ENCODE data around the gene CELA2A.
"Not testable (repeated sequence)": the region's sequence is repeated elsewhere in the genome, so short reads cannot be mapped to it uniquely, and the experiment has no call there.

CELA2A gene

DNA sequence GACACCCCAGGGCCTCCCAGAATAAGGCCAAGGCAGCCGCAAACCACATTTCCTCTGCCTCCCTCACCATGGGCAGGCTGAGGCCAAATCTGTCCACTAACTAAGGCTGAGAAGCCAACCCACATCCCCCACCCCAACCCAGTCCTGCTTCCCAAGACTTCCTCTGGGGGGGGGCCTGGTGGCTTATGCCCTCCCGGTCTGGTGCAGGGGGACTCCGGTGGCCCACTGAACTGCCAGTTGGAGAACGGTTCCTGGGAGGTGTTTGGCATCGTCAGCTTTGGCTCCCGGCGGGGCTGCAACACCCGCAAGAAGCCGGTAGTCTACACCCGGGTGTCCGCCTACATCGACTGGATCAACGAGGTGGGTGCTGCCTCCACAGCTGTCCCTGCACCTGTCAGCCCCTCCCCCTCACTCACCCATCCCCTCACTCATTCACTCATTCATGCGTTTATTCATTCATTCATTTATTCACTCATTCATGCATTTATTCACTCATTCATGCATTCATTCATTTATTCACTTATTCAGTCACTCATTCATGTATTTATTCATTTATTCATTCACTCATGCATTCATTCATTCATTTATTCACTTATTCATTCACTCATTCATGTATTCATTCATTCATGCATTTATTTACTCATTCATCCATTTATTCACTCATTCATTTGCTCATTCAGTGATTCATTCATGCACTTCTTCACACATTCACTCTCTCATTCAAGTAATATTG, 11.0 kb upstream of the CELA2A start:
- DNase-seq, result no peak

DNA sequence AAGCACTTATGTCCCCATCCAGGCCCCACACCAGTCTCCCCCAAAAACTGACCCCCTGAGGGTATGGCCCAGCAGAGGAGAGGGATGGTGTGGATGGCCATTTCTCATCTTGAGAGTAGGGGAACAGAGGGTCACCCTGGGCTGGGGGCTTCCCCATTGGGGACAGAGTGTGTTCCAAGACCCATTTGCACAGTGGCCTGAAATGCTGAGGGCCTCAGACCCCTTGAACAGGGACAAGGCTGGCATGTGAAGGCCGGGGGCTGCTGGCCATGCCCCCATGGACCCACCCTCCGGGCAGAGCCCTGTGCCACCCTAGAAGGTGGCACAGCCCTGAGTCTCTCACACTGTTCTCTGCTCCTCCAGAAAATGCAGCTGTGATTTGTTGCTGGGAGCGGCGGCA, 10.3 kb upstream of the CELA2A start:
- DNase-seq, result no peak

DNA sequence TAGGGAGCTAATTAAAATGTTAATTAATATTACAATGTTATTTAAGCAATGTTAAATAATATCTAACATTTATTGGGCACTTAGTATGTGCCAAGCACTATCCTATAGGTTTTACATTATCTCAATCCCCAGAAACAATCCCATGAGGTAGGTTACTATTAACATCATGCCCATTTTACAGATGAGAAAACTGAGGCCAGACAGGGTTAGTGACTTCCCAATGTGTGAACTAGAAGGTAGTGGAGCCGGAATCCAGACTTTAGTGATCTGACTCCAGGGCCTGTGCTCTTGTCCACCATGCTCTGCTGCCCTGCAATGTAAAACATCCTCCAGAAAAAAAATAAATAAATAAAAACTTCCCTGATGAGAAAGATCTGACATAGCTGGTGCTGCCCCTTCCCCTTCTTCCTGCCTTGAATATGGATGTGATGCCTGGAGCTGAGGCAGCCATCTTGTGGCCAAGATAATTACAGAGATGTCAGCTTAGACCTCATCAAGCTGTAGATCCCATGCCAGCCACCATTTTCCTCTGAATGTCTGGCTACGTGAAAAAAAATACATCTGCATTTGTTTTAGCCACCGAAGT, 7.6 kb upstream of the CELA2A start:
- DNase-seq, result no peak

DNA sequence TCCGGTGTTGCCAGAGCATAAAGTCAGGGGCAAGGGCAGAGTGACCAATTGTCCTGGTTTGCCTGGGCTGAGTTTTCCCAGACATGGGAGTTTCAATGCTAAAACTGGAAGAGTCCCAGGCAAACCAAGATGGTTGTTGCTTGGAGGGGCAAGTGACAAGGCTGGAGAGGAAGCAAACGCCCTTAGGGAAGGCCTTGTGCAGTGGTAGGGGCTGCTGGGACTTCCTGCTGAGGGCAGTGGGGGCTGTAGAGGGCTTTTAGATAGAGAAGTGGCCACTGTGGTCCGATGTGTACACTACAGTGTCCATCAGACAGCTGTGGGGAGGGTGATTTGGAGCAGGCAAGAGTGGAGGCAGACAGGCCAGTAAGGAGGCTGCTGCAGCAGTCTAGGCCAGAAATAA, 7.0 kb upstream of the CELA2A start:
- no peak for DNase-seq

DNA sequence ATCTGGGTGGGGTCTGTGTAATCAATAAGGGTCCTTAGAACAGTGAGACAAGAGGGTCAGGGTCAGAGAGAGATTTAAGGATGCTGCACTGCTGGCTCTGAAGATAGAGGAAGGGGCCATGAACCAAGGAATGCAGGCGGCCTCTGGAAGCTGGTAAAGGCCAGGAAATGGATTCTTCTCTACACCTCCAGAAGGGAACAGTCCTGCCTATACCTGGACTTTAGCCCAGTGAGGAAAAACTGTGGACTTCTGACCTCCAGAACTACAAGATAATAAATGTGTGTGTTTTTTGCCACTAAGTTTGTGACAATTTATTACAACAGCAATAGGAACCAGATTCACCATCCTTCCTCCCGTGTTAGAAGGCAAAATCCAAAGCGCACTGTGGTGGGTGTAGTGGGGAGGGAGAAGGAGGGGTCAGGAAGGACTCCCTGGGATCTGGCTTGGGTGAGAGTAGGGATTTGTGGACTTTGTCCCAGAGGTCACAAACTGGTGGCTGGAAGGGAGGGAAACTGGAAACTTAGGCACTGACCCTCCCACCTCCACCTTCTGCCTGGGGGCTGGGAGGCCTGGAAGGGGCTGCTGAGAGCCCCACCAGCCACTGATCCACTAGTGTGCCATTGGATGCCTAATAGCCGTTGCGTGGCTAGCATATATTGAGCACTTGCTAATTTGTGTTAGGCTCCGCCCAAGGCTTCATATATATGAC, 5.4 kb upstream of the CELA2A start:
- DNase-seq, result no peak

DNA sequence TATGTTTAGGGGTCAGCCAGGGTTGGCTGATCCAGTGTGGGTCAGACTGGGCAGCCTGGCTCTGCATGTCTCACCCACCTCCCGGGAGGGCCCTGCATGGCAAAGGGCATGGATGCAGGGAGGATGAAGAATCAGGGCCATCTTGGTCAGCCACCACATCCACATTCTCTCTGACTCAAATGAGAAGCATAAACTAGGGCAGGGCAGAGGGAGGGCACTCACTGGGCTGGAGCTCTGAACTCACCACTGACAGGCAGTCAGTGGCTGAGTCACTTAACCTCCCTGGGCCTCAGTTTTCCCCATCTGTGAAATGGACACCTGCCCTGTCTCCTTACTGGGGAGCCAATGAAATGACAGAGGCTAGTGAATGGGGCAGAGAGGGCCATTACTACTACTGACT, 4.3 kb upstream of the CELA2A start:
- no peak for DNase-seq

DNA sequence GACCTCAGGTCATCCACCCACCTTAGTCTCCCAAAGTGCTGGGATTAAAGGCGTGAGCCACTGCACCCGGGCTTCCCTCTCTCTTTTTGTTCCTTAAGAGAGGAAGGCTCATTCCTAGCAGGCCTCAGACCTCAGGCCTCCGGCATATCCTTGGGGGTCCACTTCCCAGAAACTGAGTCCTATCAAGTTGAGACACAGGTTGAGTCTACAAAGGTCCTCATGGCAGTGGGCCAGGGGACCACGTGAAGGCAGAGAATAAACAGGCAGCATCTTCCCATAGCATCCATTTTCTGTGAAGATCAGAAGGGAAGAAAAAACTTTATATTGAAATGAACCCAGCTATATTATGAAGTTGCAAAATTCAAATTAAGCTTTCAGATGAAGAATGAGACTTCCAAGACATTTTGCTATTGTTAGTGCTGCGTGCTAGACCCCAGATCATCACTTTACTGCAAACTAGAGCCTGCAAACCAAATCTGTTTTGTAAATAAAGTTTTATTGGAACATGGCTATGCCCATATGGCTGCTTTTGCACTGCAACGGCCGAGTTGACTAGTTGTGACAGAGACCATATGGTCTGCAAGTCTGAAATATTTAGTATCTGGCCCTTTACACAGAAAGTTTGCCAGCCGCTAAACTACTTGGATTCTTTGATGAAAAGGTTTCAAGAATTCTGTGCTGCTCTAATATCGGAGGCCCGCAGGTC, 3.5 kb upstream of the CELA2A start:
- DNase-seq, result no peak

DNA sequence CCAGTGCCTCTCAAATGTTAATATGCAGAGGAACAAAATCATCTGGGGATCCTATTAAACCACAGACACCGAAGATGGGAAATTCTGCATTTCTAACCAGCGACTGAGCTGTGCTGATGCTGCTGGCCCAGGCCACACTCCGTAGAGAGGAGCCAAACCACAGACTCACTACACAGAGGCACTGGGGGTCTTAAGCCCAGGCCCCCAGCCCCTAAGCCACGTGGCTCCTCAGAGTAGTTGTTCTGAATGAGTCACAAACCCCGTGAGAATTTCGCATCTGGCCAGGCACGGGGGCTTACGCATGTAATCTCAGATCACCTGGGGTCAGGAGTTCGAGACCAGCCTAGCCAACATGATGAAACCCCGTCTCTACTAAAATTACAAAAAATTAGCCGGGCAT, 2.8 kb upstream of the CELA2A start:
- no peak for DNase-seq

DNA sequence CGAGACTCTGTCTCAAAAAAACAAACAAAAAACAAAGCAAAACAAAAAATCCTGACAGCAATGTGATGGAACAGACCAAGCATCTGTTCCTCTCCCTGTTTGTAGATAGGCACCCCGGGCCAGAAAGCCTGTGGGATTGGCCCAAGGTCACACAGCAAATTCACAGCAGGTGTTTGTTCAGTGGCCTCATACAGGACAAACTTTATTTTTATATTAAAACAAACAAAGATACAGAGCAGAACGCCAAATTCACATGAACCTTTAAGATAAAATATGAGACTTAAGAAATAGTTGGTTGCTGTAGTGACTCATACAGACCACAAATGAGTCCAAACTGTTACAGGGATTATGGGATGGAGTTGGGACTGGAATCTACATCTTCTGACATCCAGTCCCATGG, 2.3 kb upstream of the CELA2A start:
- no peak for DNase-seq

DNA sequence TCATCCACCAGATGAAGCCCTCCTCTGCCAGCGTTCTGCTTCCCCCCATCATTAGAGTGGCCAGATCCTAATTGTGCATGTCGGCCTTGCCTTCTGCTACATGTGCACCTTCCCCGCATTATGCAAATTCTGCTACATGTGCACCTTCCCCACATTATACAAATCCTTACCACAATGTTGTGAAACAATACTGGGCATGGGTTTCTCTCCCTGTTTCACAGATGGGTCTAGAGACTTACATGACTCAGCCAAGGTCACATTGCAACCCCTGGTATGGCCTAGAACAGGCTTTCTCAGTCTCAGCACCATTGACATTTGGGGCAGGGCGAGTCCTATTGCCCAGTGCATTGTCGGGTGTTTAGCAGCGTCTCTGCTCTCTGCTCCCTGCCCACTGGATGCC, 1.0 kb upstream of the CELA2A start:
- peak in 1 of 2 donors; percentile 69 for DNase-seq

DNA sequence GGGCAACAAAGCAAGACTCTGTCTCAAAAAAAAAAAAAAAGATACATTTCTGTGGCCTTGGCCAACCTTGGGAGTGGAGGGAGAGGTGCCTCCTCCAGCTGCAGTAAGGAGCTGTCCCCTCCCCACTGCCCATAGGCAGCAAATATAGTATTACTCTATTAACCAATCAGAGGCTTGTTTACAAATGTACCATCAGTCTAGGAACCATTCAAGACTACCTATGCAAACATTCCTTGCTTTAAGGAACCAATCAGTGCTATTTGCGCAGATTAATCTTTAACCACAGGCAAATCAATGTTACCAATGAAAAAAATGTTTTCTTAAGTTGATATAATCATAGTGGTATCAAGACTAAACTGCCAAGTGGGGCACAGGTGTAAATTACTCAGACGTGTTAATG, 1.1 kb downstream of the CELA2A start:
- DNase-seq, result no peak

DNA sequence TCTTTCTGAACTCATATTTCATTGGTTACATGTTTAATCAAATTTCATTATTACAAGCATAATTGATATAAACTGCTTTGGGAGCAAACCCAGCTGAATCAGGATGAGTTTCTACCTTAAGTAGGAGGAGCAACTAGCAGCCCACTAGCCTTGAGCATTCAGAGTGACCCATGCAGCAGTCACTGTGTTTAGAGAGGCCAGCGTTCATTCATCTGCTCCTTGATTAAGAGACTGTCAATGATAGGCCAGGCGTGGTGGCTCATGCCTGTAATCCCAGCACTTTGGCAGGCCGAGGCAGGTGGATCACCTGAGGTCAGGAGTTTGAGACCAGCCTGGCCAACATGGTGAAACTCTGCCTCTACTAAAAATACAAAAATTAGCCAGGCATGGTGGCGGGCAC, 1.9 kb downstream of the CELA2A start:
- not testable (repeated sequence) for DNase-seq

DNA sequence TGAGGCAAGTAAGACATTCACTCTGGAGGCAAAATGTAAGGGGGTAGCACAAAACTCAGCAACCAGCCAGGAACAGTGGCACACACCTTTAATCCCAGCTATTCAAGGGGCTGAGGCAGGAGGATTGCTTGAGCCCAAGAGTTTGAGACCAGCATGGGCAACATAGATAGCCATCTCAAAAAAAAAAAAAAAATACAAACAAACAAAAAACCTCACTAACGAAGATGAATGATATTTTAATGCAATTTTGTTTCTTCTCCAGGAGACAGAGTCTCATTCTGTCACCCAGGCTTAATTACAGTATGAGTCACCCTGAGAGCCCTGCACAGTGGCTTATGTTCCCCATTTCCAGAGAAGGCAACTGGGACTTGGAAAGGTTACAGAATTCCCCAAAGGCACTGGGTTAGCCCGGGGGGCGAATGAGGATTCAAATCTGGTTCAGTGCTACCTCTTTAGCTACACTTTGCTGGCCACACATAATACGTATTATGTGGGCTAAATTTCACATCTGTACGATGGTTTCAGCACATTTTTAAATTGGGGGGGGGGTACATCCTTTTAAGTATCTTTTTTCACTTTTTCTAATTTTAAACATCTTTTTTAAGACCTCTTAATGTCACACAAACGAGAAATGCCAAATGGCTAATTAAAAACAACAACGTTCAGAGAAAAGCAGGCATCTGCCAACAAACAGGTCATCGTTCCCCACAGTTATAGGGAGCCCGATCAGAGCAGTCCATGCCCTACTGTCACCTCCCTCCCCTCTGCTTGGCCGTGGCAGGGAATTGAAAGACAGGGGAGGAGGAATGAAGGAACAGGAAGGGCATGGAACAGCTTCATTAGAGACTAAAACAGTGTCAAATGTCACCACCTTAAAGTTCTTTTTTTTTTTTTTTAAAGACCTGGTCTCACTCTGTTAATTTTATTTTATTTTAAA, 3.5 kb downstream of the CELA2A start:
- DNase-seq, result peak; percentile 68 to 71

DNA sequence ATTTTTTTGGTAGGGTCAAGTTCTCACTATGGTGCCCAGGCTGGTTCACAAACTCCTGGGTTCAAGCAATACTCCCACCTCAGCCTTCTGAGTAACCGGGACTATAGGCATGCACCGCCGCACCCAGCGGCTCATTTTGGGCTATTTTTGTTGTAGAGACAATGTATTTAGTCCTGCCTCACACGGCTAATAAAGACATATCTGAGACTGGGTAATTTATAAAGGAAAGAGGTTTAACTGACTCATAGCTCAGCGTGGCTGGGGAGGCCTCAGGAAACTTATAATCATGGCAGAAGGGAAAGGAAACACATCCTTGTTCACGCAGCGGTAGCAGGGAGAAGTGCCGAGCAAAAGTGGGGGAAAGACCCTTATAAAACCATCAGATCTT, 4.2 kb downstream of the CELA2A start:
- DNase-seq, result no peak

DNA sequence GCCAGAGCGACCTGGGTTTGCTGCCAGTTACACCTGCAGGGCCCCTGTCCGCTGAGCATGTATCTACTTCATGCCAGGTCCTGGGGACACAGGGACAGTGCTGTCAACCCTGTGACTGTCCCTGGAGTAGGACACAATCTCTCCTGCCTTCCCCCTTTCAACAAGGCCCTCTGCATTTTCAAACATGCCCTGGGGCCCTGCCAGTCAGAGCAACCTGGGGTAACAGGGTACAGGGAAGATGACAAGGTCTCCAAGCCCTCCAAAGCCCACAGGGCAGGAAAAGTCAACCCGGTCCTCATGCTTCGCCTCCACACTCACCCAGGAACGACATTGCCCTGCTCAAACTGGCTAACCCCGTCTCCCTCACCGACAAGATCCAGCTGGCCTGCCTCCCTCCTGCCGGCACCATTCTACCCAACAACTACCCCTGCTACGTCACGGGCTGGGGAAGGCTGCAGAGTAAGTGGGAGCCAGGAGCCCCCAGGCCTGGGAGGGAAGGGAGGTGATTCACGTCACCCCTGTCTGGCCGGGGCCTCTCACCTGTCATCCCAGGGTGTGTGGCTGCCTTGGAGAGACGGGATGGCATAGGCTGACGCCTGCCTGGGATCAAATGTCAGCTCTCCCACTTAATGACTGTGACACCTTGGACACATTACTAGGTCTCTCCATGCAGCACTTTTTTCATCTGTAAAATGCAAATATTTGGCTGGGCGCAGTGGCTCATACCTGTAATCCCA, 6.7 kb downstream of the CELA2A start:
- DNase-seq, result not testable (repeated sequence)

DNA sequence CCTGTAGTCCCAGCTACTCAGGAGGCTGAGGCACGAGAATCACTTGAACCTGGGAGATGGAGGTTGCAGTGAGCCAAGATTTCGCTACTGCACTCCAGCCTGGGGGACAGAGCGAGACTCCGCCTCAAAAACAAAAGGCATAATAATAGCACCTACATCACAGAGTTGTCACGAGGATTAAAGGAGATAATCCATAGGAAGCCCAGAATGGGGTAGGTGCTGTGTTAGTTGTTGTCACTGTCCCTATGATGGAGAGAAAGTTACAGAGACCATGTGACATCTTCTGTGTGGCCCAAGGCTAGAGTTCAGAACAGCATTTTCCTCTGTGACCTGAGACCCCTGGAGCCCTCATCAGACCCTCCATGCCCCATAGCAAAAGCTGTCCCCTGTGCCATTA, 7.4 kb downstream of the CELA2A start:
- peak in 1 of 2 donors; percentile 5 for DNase-seq

DNA sequence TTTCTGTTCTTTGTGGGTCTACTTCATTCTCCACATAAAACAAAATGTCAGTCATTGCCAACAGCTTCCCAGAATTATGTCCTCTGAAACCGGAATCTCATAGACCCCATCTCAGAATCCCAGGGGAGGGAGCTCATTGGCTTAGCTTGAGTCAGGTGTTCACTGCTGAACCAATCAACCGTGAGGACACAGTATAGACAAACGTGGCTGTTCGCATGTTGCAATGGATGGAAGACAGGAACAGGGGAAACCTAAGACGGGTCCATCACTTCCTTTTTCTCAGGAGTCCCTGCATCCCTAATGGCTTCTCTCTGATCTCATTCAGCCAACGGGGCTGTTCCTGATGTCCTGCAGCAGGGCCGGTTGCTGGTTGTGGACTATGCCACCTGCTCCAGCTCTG, 9.1 kb downstream of the CELA2A start:
- DNase-seq, result peak in 1 of 2 donors; percentile 41

DNA sequence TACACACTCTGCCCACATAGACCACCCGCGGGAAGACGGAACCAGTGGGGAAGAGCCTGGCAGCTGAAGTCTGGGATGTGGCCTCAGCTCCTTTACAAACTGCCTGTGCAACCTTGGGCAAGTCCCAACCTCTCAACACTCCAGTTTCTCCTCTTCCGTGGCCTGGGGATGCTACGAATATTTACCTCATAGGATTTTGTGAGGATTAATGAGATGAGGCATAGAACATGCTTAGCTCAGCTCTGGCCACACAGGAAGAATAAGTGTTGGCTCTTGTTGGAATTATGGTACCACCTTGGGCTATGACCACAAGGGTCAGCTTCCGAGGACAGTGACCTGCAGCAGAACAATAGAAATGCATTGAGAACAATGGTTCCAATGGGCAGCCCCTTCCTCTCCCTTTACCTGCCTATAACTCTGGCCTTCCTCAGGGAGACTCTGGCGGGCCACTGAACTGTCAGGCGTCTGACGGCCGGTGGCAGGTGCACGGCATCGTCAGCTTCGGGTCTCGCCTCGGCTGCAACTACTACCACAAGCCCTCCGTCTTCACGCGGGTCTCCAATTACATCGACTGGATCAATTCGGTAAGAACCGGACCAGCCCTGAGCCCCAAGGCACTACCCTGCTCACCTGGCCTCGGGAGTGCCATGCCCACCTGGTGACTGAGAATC, 10.6 kb downstream of the CELA2A start:
- not testable (repeated sequence) for DNase-seq

DNA sequence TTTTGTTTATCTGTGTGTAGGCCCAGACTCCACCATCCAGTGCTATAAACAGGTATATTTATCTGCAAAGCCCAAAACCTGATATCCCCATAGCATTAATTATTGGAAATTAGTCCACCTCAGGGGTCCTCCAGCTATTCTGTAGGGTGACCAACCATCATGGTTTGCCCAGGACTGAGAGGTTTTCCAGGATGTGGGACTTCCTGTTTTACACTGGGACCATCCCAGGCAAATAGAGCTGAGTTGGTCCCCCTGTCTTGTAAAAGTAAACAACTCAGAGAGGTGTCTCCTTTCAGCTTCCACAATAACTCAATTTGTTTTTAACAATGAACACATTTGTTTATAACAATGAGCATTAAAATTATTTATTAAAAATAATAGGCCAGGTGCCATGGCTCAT, 11.6 kb downstream of the CELA2A start:
- no peak for DNase-seq

DNA sequence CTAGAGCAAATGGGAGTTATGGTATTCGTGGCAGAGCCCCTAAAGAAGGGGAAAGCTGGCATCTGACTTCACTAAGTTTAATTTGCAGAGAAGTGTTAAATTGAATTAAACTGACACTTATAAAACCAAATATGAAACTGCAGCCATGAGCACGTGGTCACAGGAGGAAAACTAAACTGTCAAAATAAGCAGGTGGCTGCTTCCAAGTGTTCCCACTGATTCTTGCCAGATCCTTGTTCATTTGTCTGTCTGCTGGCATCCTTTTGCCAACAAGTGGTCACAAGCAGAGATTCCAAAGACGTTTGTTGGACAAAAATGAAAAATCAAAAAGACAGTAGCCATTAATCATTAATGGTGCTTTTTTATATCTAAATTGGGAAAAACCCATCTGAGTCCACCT, 12.8 kb downstream of the CELA2A start:
- DNase-seq, result no peak

DNA sequence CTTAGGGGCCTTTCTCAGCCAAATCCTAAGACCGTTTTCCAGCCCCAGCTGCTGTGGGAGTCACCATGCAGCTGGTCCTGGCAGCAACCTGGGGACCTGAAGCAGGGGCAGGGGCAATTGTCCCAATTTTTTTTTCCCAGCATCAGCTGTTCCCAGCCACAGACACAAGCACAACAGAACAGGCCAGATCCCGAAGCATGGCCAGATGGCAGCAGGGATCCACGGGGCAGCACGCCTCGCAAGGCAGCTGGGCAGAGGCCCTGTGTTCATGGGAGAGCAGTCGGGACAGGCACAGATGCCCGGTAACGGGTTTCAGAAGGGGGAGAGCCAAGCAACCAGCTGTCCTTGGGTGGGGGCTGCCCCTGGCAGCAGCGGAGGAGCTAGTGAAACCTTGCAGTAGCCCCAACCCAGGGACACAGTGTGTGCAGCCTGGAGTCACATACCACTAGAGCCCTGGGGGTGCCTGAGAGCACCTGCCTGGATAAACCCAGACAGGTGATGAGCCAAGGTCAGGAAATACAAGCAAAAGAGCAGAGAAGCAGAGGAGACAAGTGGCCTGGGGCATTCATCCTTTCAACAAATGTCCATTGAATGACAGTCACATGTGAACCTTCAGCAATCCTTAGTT, 13.4 kb downstream of the CELA2A start:
- not testable (repeated sequence) for DNase-seq
